NCI-H1417 treated with DMSO at 0.1 percent for 48 hours (cell line): ENCODE results near the gene GPATCH1.

ENCODE experiments used
- DNase-seq: peaks from one replicate; lab custom pipeline; 2025; lab: John Stamatoyannopoulos, UW

GPATCH1 gene

GRCh38 chr19:33063753-33064457, 17.1 kb upstream of the GPATCH1 start:
- DNase-seq = no peak

- DNase-seq = no peak
Measured at GRCh38 chr19:33064458-33064791, 16.6 kb upstream of the GPATCH1 start.

- no peak for DNase-seq
Measured at GRCh38 chr19:33064792-33065550, 16.0 kb upstream of the GPATCH1 start, which contains the start of gene RHPN2. RHPN2 (minus strand) TSS chr19:33064888; CDS start chr19:33064852, 36 bp downstream.

GRCh38 chr19:33066543-33066942, 14.4 kb upstream of the GPATCH1 start:
- DNase-seq = no peak

GRCh38 chr19:33067121-33067520, 13.9 kb upstream of the GPATCH1 start:
- no peak for DNase-seq

GRCh38 chr19:33071887-33072286, 9.1 kb upstream of the GPATCH1 start:
- no peak for DNase-seq

- no peak for DNase-seq
Measured at GRCh38 chr19:33075519-33075918, 5.5 kb upstream of the GPATCH1 start.

GRCh38 chr19:33085570-33086128, 4.7 kb downstream of the GPATCH1 start:
- no peak for DNase-seq

- no peak for DNase-seq
Measured at GRCh38 chr19:33086955-33087354, 6.0 kb downstream of the GPATCH1 start.

GRCh38 chr19:33089010-33089409, 8.0 kb downstream of the GPATCH1 start:
- DNase-seq = no peak

- no peak for DNase-seq
Measured at GRCh38 chr19:33090179-33090578, 9.2 kb downstream of the GPATCH1 start.

GRCh38 chr19:33093420-33094210, 12.6 kb downstream of the GPATCH1 start:
- DNase-seq = no peak

- DNase-seq = no peak
Measured at GRCh38 chr19:33094436-33095067, 13.6 kb downstream of the GPATCH1 start.

- no peak for DNase-seq
Measured at GRCh38 chr19:33096005-33096404, 15.0 kb downstream of the GPATCH1 start.

GRCh38 chr19:33098055-33098534, 17.1 kb downstream of the GPATCH1 start:
- no peak for DNase-seq

- no peak for DNase-seq
Measured at GRCh38 chr19:33100894-33101644, 20.1 kb downstream of the GPATCH1 start.

- DNase-seq = no peak
Measured at GRCh38 chr19:33102893-33103292, 21.9 kb downstream of the GPATCH1 start.

GRCh38 chr19:33108161-33108560, 27.2 kb downstream of the GPATCH1 start:
- no peak for DNase-seq

- no peak for DNase-seq
Measured at GRCh38 chr19:33110137-33110910, 29.3 kb downstream of the GPATCH1 start.

GRCh38 chr19:33111587-33111986, 30.6 kb downstream of the GPATCH1 start:
- DNase-seq = no peak
